Retina (tissue), 1 donor: ENCODE results near the gene LRRC23.
A peak's percentile ranks its signal among the peaks of the same experiment; 100 is the strongest.
"Not testable (repeated sequence)": the region's sequence is repeated elsewhere in the genome, so short reads cannot be mapped to it uniquely, and the experiment has no call there.

Source experiments
- DNase-seq: peaks from one replicate; pipeline ENCODE4 v3.0.0-alpha.2; 2016

LRRC23 gene

GRCh38 chr12:6908141-6908540, 3.5 kb downstream of the LRRC23 start:
- not testable (repeated sequence) for DNase-seq

DNA sequence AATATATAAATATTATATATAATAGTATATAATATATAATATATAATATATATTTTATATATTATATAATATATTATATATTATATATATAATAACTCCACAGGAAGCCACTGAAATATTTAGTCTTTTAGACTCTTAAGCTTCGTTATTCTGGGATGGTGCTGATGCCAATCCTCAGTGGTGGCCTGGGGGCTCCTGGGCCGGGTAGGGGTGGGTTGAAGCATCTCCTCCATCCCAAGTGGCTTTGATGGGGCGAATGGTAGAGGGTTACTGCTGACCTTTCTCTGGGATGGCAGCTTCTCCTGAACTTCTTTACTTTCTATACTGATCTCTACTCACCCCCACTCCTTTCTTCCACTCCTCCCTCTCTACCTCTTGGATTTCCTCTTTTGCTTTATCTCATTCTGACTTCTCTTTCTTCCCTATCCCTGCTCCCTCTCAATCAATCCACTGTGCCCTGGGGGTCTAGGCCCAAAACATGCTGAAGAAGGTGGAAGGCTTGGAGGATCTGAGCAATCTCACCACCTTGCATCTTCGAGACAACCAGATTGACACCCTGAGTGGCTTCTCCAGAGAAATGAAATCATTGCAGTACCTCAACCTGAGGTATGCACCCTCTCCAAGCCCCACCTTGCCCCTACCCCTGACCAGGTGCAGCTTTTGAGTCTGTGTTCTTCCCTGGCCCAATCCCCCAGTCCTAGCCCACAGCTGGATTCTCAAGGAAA, 5.0 kb downstream of the LRRC23 start:
- DNase-seq: no peak

- no peak for DNase-seq
These were observed 7.7 kb downstream of the LRRC23 start for GRCh38 chr12:6912164-6912935.

DNA sequence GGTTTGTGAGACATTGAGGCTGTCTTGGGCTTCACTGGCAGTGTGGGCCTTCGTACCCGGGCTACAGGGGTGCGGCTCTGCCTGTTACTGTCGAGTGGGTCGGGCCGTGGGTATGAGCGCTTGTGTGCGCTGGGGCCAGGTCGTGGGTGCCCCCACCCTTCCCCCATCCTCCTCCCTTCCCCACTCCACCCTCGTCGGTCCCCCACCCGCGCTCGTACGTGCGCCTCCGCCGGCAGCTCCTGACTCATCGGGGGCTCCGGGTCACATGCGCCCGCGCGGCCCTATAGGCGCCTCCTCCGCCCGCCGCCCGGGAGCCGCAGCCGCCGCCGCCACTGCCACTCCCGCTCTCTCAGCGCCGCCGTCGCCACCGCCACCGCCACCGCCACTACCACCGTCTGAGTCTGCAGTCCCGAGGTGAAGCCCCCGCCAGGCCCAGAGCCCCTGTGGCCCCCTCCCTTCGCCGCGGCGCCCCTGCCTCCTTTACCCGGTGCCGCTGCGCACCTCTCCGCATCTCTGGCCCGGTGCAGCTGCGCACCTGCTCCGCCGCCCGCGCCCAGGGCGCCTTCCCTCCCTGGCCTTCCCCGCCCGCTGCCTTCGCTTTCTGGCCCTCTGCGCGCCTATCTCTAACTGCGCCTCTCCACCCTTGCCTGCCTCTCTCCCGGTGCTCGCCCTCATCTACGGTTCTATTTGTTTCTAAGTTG, 9.8 kb downstream of the LRRC23 start, which contains the start of gene ENO2:
Gene ENO2, plus strand, starts transcription at position 335 of the 701 bp plus-strand sequence. CDS start 1,253 bp downstream, outside the sequence.
- peak; percentile 80 for DNase-seq

DNA sequence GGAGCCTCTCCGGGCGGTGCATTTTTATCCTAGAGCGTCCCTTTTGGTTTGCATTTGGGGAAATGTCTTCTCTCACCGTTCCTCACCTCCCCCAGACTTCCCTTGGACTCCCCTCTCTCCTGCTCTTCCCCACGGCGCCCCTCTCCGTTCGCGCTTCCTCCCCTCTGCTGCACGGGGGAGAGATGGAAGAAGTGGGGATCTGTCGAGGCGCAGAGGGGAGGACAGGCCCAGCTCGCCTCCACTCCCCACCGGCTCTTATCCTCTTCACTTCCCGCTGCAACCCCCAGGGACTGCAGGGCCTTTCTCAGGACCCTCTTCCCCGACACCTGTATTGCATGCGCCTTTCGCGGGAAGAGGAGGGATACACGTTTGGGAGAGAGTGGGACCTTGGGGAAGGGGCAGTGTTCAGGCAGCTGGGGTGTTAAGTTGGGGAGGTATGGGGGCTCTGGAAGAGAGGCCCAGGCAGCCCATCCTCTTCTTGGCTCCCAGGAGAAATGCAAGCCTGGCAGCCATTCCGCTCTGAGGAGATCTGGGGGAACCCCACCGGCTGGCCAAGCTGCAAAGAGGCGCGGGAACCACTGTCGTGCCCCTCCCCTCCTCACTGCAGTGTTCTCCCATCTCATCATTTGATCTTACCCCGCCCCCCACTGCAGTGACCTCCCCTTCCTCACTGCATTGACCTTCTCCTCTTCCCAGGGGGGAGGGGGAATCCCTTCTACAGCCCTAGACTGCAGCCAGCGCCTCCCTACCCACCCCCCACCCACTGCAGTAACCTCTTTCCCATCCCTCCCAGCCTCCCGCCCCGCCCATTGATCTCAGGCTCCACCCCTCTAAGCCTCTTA, 10.5 kb downstream of the LRRC23 start:
- peak; percentile 69 for DNase-seq

DNA sequence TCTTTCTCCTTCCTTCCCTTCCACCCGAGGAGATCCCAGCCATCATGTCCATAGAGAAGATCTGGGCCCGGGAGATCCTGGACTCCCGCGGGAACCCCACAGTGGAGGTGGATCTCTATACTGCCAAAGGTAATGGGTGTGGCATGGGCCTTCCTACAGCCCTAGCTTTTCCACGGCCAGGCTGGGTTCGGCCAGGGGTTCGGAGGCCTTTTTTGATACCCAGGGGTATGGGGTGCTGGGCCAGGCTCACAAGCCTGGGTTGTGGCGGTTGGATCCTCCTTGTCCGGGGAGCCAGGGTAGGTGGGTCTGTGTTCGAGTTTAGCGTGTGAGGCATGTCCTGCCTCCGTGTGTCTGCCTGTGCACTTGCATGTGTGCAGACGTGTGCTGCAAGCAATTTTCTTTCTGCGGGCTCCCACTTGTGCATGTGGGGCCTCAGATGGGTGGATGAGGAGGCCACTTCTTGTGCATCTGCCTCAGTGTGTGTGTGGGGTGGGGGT, 11.2 kb downstream of the LRRC23 start:
- no peak for DNase-seq

DNA sequence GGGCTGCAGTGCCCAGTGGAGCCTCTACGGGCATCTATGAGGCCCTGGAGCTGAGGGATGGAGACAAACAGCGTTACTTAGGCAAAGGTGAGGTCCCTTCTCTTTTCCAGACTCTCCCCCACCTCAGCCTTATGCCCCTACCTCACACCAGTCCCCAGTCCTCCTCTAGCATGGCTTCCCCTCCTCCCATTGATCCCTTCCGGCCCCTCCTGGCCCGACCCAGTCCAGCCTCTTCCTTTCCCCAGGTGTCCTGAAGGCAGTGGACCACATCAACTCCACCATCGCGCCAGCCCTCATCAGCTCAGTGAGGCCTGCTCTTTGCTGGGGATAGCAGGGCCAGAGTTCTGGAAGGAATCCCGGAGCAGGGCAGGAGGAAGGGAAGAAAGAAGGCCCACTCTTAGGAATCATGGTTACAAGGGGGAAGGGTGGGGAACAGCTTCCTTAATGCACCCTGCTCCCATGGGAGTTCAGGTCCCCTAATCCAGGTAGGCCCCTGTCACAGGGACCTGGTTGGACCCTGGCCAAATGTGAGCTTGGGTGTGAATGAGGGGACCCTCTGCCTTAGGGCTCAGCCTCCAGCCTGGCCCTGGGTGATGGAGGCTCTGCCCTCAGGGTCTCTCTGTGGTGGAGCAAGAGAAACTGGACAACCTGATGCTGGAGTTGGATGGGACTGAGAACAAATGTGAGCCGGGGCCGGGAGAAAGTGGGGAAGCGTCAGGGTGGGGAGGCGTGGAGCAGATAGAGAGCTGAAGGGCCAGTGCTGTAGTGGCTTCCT, 12.0 kb downstream of the LRRC23 start:
- no peak for DNase-seq

DNA sequence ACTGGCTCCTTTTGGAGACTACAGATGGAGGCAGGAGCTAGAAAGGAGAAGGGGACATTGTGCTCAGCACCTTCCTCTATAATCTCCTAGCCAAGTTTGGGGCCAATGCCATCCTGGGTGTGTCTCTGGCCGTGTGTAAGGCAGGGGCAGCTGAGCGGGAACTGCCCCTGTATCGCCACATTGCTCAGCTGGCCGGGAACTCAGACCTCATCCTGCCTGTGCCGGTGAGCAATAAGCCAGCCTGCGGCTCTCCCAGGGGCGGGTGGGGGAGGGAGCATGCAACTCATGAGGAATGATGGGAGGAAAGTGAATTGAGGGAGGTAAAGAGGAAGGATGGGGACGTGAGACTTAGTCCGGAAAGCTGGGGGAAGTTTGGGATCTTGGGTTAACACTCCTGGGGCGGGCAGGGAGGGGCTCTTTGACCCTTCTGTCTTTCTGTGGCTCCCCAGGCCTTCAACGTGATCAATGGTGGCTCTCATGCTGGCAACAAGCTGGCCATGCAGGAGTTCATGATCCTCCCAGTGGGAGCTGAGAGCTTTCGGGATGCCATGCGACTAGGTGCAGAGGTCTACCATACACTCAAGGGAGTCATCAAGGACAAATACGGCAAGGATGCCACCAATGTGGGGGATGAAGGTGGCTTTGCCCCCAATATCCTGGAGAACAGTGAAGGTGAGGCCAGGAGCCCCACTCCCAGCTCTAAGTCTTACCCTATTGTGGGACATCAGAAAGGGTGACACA, 13.0 kb downstream of the LRRC23 start:
- no peak for DNase-seq

- no peak for DNase-seq
These were observed 15.0 kb downstream of the LRRC23 start for GRCh38 chr12:6919588-6919987.

- DNase-seq: no peak
These were observed 16.9 kb downstream of the LRRC23 start for GRCh38 chr12:6921539-6921938.

GRCh38 chr12:6921996-6922946, 17.6 kb downstream of the LRRC23 start:
- DNase-seq: no peak

- no peak for DNase-seq
These were observed 18.5 kb downstream of the LRRC23 start for GRCh38 chr12:6923003-6923732.

- DNase-seq: no peak
These were observed 19.2 kb downstream of the LRRC23 start for GRCh38 chr12:6923851-6924250.

DNA sequence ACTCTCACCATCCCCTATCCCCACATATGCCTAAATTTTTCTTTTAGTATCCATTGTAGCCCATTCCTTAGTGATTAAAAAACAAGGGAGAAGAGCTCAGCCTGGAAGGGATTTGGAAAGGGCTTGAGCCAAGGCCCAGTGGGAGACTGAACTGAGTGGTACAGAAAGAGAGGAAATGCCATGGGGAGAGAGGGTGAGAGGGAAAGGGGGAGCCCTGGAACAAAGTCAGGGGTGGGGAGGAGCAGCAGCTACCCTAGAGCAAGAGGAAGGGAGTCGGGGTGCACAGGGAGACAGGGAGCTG, 20.6 kb downstream of the LRRC23 start:
- no peak for DNase-seq

- peak; percentile 75 for DNase-seq
These were observed 21.1 kb downstream of the LRRC23 start for GRCh38 chr12:6925540-6926279.

- peak; percentile 80 for DNase-seq
These were observed 22.9 kb downstream of the LRRC23 start, which contains the start of gene ATN1 for GRCh38 chr12:6927379-6928021. TSS of gene ATN1 (plus strand) at chr12:6927959. CDS start at chr12:6934002, 6,043 bp downstream.

GRCh38 chr12:6928022-6928702, 23.5 kb downstream of the LRRC23 start:
- no peak for DNase-seq
